ENCODE results near the gene EYA2.

DNA sequence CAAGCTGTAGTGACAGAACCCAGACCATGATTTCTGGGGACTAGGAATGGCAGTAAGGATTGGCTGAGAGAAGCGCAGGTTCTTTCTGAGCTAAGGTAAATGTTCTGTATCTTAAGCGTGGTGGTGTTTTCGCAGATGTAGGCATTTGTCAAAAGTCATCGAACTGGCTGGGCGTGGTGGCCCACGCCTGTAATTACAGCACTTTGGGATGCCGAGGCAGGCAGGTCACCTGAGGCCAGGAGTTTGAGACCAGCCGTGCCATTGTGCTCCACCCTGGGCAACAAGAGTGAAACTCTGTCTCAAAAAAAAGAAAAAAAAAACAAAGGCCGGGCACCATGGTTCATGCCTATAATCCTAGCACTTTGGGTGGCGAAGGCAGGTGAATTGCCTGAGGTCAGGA, 40.7 kb upstream of the EYA2 start:
- TF ChIP-seq, protein P1, sequence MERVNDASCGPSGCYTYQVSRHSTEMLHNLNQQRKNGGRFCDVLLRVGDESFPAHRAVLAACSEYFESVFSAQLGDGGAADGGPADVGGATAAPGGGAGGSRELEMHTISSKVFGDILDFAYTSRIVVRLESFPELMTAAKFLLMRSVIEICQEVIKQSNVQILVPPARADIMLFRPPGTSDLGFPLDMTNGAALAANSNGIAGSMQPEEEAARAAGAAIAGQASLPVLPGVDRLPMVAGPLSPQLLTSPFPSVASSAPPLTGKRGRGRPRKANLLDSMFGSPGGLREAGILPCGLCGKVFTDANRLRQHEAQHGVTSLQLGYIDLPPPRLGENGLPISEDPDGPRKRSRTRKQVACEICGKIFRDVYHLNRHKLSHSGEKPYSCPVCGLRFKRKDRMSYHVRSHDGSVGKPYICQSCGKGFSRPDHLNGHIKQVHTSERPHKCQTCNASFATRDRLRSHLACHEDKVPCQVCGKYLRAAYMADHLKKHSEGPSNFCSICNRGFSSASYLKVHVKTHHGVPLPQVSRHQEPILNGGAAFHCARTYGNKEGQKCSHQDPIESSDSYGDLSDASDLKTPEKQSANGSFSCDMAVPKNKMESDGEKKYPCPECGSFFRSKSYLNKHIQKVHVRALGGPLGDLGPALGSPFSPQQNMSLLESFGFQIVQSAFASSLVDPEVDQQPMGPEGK (CRISPR knock-in tag; IDR thresholded peaks at IDR 0.05; ENCODE audit: borderline replicate concordance), result no peak
- no peak for TF ChIP-seq CSDC2 (CRISPR knock-in tag; IDR thresholded peaks at IDR 0.05)
- TF ChIP-seq ZFP3 (CRISPR knock-in tag; IDR thresholded peaks at IDR 0.05), result no peak
- TF ChIP-seq, protein P2, sequence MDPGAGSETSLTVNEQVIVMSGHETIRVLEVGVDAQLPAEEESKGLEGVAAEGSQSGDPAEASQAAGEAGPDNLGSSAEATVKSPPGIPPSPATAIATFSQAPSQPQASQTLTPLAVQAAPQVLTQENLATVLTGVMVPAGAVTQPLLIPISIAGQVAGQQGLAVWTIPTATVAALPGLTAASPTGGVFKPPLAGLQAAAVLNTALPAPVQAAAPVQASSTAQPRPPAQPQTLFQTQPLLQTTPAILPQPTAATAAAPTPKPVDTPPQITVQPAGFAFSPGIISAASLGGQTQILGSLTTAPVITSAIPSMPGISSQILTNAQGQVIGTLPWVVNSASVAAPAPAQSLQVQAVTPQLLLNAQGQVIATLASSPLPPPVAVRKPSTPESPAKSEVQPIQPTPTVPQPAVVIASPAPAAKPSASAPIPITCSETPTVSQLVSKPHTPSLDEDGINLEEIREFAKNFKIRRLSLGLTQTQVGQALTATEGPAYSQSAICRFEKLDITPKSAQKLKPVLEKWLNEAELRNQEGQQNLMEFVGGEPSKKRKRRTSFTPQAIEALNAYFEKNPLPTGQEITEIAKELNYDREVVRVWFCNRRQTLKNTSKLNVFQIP (CRISPR knock-in tag; IDR thresholded peaks at IDR 0.05; ENCODE audit: borderline replicate concordance, low read depth), result no peak
- TF ChIP-seq ZFP30 (CRISPR knock-in tag; IDR thresholded peaks at IDR 0.05), result no peak
- TF ChIP-seq ISL1 (CRISPR knock-in tag; IDR thresholded peaks at IDR 0.05), result no peak
- TF ChIP-seq ARNTL (CRISPR knock-in tag; IDR thresholded peaks at IDR 0.05; ENCODE audit: borderline replicate concordance, low read depth), result no peak

Data from SK-N-SH treated with all-trans-retinoic acid at 6 μM for 48 hours (cell line).